HG03460 (cell line): ENCODE data around the gene MTO1.
"Not testable (repeated sequence)": the region's sequence is repeated elsewhere in the genome, so short reads cannot be mapped to it uniquely, and the experiment has no call there.

Experiments used
- ATAC-seq: cut with Tn5 transposase; IDR thresholded peaks from one replicate; pipeline ENCODE4 v1.9.1; 2021; ENCODE audit not compliant: unreplicated experiment

The MTO1 gene

DNA sequence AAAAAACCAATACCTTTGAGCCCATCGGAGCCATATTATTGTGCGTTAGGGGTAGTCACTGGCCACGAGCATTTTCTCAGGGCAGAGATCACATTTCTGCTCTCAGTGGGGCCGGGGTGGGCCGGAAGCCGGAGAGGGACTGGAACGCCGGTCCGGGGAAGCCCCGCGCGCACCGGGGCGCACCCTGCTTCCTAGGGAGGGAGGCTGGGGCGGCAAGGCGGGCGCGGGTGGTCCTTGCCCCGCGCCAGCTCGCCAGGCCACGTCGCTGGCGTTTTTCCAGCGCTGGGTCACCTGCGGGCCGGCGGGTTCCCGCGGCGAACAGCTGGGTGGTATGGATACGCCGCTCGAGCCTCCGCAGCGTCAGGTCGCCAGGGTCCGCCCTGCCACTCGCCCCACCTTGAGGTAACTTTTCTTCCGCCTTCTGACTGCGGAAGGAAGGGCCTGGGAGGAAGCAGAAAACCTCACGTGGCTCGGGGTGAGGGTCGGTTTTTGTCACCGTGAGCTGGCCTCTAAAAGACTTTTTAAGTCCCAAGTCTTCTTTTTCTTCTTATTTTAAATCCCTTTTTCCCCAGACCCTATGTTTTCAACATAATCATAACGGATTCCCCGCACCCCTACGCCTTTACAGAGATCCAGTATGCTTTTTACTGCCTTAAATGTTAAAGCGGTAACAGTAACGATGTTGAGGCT is 62.0 kb downstream of the MTO1 start:
- peak; percentile 41 for ATAC-seq

- ATAC-seq, result no peak
These were observed 64.2 kb downstream of the MTO1 start for GRCh38 chr6:73525546-73526330.

- ATAC-seq, result no peak
These were observed 67.4 kb downstream of the MTO1 start for GRCh38 chr6:73528897-73529296.

- no peak for ATAC-seq
These were observed 70.8 kb downstream of the MTO1 start for GRCh38 chr6:73532293-73532692.

GRCh38 chr6:73534628-73535027 is 73.1 kb downstream of the MTO1 start:
- ATAC-seq, result no peak

GRCh38 chr6:73537677-73538076 is 76.1 kb downstream of the MTO1 start:
- no peak for ATAC-seq

GRCh38 chr6:73538116-73538779 is 76.7 kb downstream of the MTO1 start:
- ATAC-seq, result no peak

DNA sequence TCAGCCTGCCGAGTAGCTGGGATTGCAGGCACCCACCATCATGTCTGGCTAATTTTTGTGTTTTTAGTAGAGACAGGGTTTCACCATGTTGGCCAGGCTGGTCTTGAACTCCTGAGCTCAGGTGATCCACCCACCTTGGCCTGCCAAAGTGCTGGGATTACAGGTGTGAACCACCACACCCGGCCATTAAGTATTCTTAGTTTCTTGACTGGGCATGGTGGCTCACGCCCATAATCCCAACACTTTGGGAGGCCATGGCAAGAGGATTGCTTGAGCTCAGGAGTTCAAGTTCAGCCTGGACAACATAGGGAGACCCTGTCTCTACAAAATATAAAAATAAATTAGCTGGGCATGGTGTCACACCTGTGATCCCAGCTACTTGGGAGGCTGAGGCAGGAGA is 80.9 kb downstream of the MTO1 start:
- not testable (repeated sequence) for ATAC-seq

DNA sequence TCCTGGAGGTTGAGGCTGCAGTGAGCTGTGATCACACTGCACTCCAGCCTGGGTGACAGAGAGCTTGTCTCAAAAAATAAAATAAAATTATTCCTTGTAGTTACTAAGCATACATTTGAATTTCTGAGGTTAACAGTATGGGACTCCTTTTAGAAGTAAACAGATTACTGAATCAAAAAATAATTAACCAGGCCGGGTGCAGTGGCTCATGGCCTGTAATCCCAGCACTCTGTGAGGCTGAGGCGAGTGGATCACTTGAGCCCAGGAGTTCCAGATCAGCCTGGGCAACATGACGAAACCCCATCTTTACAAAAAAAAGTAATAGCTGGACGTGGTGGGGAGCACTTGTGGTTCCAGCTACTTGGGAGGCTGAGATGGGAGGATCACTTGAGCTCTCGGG is 81.4 kb downstream of the MTO1 start:
- no peak for ATAC-seq

DNA sequence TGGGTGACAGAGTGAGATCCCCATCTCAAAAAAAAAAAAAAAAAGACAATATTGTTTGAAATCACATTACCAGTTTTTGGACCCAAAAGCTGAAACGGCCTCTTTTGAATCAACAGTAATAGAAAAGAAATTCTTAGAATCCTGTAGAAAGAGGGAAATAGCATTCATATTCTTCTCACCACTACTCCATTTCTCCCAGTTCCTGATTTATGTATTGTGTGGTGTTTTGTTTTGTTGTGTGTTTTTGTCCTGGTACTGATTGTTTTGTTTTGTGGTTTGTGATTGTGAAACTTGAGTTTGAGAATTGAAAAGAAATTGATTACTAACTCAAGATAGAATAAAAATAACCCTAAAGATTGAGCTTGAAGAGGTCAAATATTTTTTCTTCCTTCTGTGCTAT is 85.5 kb downstream of the MTO1 start:
- no peak for ATAC-seq

GRCh38 chr6:73548458-73549446 is 87.2 kb downstream of the MTO1 start:
- ATAC-seq, result no peak

- not testable (repeated sequence) for ATAC-seq
These were observed 89.6 kb downstream of the MTO1 start for GRCh38 chr6:73551115-73551514.

GRCh38 chr6:73555380-73555949 is 93.9 kb downstream of the MTO1 start:
- not testable (repeated sequence) for ATAC-seq

GRCh38 chr6:73556836-73557235 is 95.3 kb downstream of the MTO1 start:
- no peak for ATAC-seq
